ENCODE measurements around the gene LURAP1L. TPM values are rescaled to one million over a fixed set of nuclear protein-coding genes. Genes with fewer than 3 reads are reported as not detected.

LURAP1L gene
- total RNA-seq, 2 experiments from 2014 or later = not detected

GRCh38 chr9:12801187-12801586 lies 26.4 kb downstream of the LURAP1L start:
- POLR2A ChIA-PET = no interaction called here
- ATAC-seq = no peak
- Mint-ChIP-seq H3K9me3 (ENCODE audit: insufficient read depth) (no peaks in the 10 kb centered on the region), H3K36me3 (ENCODE audit: low read depth) (no peaks in the 10 kb centered on the region), H3K4me1 (ENCODE audit: low read depth) (no peaks in the 10 kb centered on the region), H3K4me3 (no peak overlapping the region), H3K27ac (no peak overlapping the region), H3K27me3 (ENCODE audit: low read depth) (no peaks in the 10 kb centered on the region)
- CTCF ChIA-PET = no interaction called here
- DNase-seq = no peak

- DNase-seq = no peak
- Mint-ChIP-seq H3K4me3 (no peak overlapping the region), H3K4me1 (ENCODE audit: low read depth) (no peaks in the 10 kb centered on the region), H3K27me3 (ENCODE audit: low read depth) (no peaks in the 10 kb centered on the region), H3K36me3 (ENCODE audit: low read depth) (no peaks in the 10 kb centered on the region), H3K9me3 (ENCODE audit: insufficient read depth) (no peaks in the 10 kb centered on the region), H3K27ac (no peak overlapping the region)
- ChIA-PET CTCF (no interaction called here), POLR2A (no interaction called here)
- ATAC-seq = no peak
Measured at GRCh38 chr9:12801663-12802062, 26.8 kb downstream of the LURAP1L start.

- no peaks in the 10 kb centered on the region for H3K36me3 Mint-ChIP-seq (ENCODE audit: low read depth)
- DNase-seq (no peak), ATAC-seq (no peak)
- ChIA-PET POLR2A (no interaction called here), CTCF (no interaction called here)
- no peaks in the 10 kb centered on the region for H3K4me1 Mint-ChIP-seq (ENCODE audit: low read depth)
- H3K27me3 Mint-ChIP-seq (ENCODE audit: low read depth) = no peaks in the 10 kb centered on the region
- H3K4me3 Mint-ChIP-seq = no peak overlapping the region
- H3K9me3 Mint-ChIP-seq (ENCODE audit: insufficient read depth) = no peaks in the 10 kb centered on the region
- no peak overlapping the region for H3K27ac Mint-ChIP-seq
Measured at GRCh38 chr9:12802093-12802492, 27.3 kb downstream of the LURAP1L start.

GRCh38 chr9:12808569-12808968 lies 33.7 kb downstream of the LURAP1L start:
- Mint-ChIP-seq H3K36me3 (ENCODE audit: low read depth) (no peaks in the 10 kb centered on the region), H3K27ac (no peak overlapping the region), H3K4me3 (no peak overlapping the region), H3K27me3 (ENCODE audit: low read depth) (no peaks in the 10 kb centered on the region), H3K9me3 (ENCODE audit: insufficient read depth) (peaks cover 4% of the 10 kb centered on the region), H3K4me1 (ENCODE audit: low read depth) (no peaks in the 10 kb centered on the region)
- ChIA-PET CTCF (no interaction called here), POLR2A (no interaction called here)
- DNase-seq (no peak), ATAC-seq (no peak)

- H3K27ac Mint-ChIP-seq = no peak overlapping the region
- ATAC-seq = no peak
- H3K27me3 Mint-ChIP-seq (ENCODE audit: low read depth) = no peaks in the 10 kb centered on the region
- POLR2A ChIA-PET = interaction anchor here (0.6 kb wide), 1 partner anchor 25 kb away, joined by 3 read pairs; no protein-coding TSS in a partner anchor
- CTCF ChIA-PET = no interaction called here
- no peak overlapping the region for H3K4me3 Mint-ChIP-seq
- no peaks in the 10 kb centered on the region for H3K36me3 Mint-ChIP-seq (ENCODE audit: low read depth)
- no peak for DNase-seq
- peaks cover 4% of the 10 kb centered on the region for H3K9me3 Mint-ChIP-seq (ENCODE audit: insufficient read depth)
- no peaks in the 10 kb centered on the region for H3K4me1 Mint-ChIP-seq (ENCODE audit: low read depth)
Measured at GRCh38 chr9:12809720-12810119, 34.9 kb downstream of the LURAP1L start.

GRCh38 chr9:12811935-12812334 lies 37.1 kb downstream of the LURAP1L start:
- POLR2A ChIA-PET = no interaction called here
- ATAC-seq (no peak), DNase-seq (no peak)
- Mint-ChIP-seq H3K27me3 (ENCODE audit: low read depth) (no peaks in the 10 kb centered on the region), H3K4me3 (no peak overlapping the region), H3K36me3 (ENCODE audit: low read depth) (no peaks in the 10 kb centered on the region), H3K27ac (no peak overlapping the region), H3K4me1 (ENCODE audit: low read depth) (no peaks in the 10 kb centered on the region), H3K9me3 (ENCODE audit: insufficient read depth) (peaks cover 4% of the 10 kb centered on the region)
- CTCF ChIA-PET = no interaction called here

- DNase-seq = no peak
- ChIA-PET CTCF (no interaction called here), POLR2A (no interaction called here)
- Mint-ChIP-seq H3K4me1 (ENCODE audit: low read depth) (no peaks in the 10 kb centered on the region), H3K36me3 (ENCODE audit: low read depth) (no peaks in the 10 kb centered on the region), H3K9me3 (ENCODE audit: insufficient read depth) (peaks cover 4% of the 10 kb centered on the region), H3K27ac (no peak overlapping the region), H3K4me3 (no peak overlapping the region), H3K27me3 (ENCODE audit: low read depth) (no peaks in the 10 kb centered on the region)
- ATAC-seq = no peak
Measured at GRCh38 chr9:12812710-12813109, 37.9 kb downstream of the LURAP1L start.

GRCh38 chr9:12813533-12813932 lies 38.7 kb downstream of the LURAP1L start:
- Mint-ChIP-seq H3K36me3 (ENCODE audit: low read depth) (no peaks in the 10 kb centered on the region), H3K27me3 (ENCODE audit: low read depth) (no peaks in the 10 kb centered on the region), H3K4me1 (ENCODE audit: low read depth) (no peaks in the 10 kb centered on the region), H3K4me3 (no peak overlapping the region), H3K9me3 (ENCODE audit: insufficient read depth) (peaks cover 4% of the 10 kb centered on the region), H3K27ac (no peak overlapping the region)
- ChIA-PET CTCF (no interaction called here), POLR2A (no interaction called here)
- DNase-seq (no peak), ATAC-seq (no peak)

GRCh38 chr9:12813960-12814876 lies 39.4 kb downstream of the LURAP1L start:
- ATAC-seq = no peak
- no peaks in the 10 kb centered on the region for H3K27me3 Mint-ChIP-seq (ENCODE audit: low read depth)
- no peak overlapping the region for H3K4me3 Mint-ChIP-seq

GRCh38 chr9:12814877-12815237 lies 40.0 kb downstream of the LURAP1L start:
- CTCF ChIA-PET = no interaction called here
- Mint-ChIP-seq H3K4me3 (no peak overlapping the region), H3K9me3 (ENCODE audit: insufficient read depth) (no peaks in the 10 kb centered on the region), H3K4me1 (ENCODE audit: low read depth) (no peaks in the 10 kb centered on the region), H3K27me3 (ENCODE audit: low read depth) (no peaks in the 10 kb centered on the region), H3K36me3 (ENCODE audit: low read depth) (no peaks in the 10 kb centered on the region), H3K27ac (no peak overlapping the region)
- no peak for DNase-seq
- POLR2A ChIA-PET = no interaction called here
- ATAC-seq = no peak

More at GRCh38 chr9:12813960-12814876, 39.4 kb downstream of the LURAP1L start:
- no peak for DNase-seq
- Mint-ChIP-seq H3K27ac (no peak overlapping the region), H3K9me3 (ENCODE audit: insufficient read depth) (peaks cover 4% of the 10 kb centered on the region), H3K4me1 (ENCODE audit: low read depth) (no peaks in the 10 kb centered on the region), H3K36me3 (ENCODE audit: low read depth) (no peaks in the 10 kb centered on the region)
- ChIA-PET POLR2A (no interaction called here), CTCF (no interaction called here)

- DNase-seq (no peak), ATAC-seq (no peak)
- Mint-ChIP-seq H3K36me3 (ENCODE audit: low read depth) (no peaks in the 10 kb centered on the region), H3K27ac (no peak overlapping the region), H3K4me1 (ENCODE audit: low read depth) (no peaks in the 10 kb centered on the region), H3K27me3 (ENCODE audit: low read depth) (no peaks in the 10 kb centered on the region), H3K9me3 (ENCODE audit: insufficient read depth) (no peaks in the 10 kb centered on the region), H3K4me3 (no peak overlapping the region)
- POLR2A ChIA-PET = no interaction called here
- CTCF ChIA-PET = no interaction called here
Measured at GRCh38 chr9:12815888-12816287, 41.1 kb downstream of the LURAP1L start.

- DNase-seq (no peak), ATAC-seq (no peak)
- Mint-ChIP-seq H3K4me3 (no peak overlapping the region), H3K36me3 (ENCODE audit: low read depth) (no peaks in the 10 kb centered on the region), H3K27me3 (ENCODE audit: low read depth) (no peaks in the 10 kb centered on the region), H3K4me1 (ENCODE audit: low read depth) (no peaks in the 10 kb centered on the region), H3K27ac (no peak overlapping the region), H3K9me3 (ENCODE audit: insufficient read depth) (no peaks in the 10 kb centered on the region)
- ChIA-PET POLR2A (no interaction called here), CTCF (no interaction called here)
Measured at GRCh38 chr9:12816656-12817101, 41.9 kb downstream of the LURAP1L start.

GRCh38 chr9:12817702-12818101 lies 42.9 kb downstream of the LURAP1L start:
- Mint-ChIP-seq H3K4me3 (no peak overlapping the region), H3K9me3 (ENCODE audit: insufficient read depth) (no peaks in the 10 kb centered on the region), H3K27ac (no peak overlapping the region), H3K4me1 (ENCODE audit: low read depth) (no peaks in the 10 kb centered on the region), H3K27me3 (ENCODE audit: low read depth) (no peaks in the 10 kb centered on the region), H3K36me3 (ENCODE audit: low read depth) (no peaks in the 10 kb centered on the region)
- POLR2A ChIA-PET = no interaction called here
- DNase-seq = no peak
- no peak for ATAC-seq
- CTCF ChIA-PET = no interaction called here
